ENCODE measurements around the gene CCR9.

Gene CCR9

DNA sequence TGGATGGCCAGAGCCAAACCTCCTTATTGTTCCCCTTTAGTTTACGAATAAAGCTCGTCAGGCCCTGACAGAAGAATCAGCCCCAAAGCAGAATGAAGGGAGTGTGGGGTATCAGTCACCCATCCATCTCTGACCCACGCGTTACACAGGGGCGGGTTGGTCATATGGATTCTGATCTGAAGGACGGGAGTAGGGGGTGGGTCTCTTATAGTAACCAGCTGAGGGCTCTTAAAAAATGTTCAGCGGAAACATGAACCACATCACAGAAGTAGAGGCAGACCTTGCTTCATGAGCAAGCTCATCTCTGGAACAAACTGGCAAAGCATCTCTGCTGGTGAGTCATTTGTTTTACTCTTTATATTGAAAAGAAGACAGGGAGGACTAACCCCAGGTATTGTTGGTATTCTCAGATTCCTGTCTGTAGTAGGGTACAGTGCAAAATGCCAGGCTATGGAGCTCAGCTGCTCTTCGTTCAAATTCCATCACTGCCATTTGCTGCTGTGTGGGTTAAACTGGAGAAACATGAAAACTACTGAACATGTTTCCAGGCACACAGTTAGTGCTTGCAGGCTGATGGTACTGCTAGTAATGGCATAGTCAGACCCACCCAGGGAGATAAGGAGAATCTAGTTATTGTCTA, 57.0 kb downstream of the CCR9 start, which contains the start of gene CXCR6:
TSS of gene CXCR6 (plus strand) at position 258 of the 640 bp plus-strand sequence. CDS start 3,018 bp downstream, outside the sequence.
- DNase-seq (ENCODE audit: low read depth, low spot score) = no peak
- peaks cover 24% of the 10 kb centered on the region for H3K36me3 ChIP-seq (ENCODE audit: insufficient read depth, insufficient read length, low read length)
- TF ChIP-seq SUZ12 (IDR thresholded peaks at IDR 0.05; ENCODE audit: extremely low read depth, insufficient read depth, insufficient read length) (no peak), YY1 (IDR thresholded peaks at IDR 0.05; ENCODE audit: insufficient read depth, insufficient read length) (no peak), ZNF274 (IDR thresholded peaks at IDR 0.05; ENCODE audit: low read depth, low read length) (no peak)

GRCh38 chr3:45944830-45945620, 58.7 kb downstream of the CCR9 start:
- Histone ChIP-seq H3K4me3 (ENCODE audit: insufficient read length, low read depth) (no peak overlapping the region), H3K4me1 (ENCODE audit: insufficient read depth, insufficient read length) (peaks cover 3% of the 10 kb centered on the region), H3K36me3 (ENCODE audit: insufficient read depth, insufficient read length, low read length) (peaks cover 41% of the 10 kb centered on the region), H3K9ac (ENCODE audit: insufficient read length, low read depth) (no peak overlapping the region), H3K27me3 (ENCODE audit: insufficient read depth, insufficient read length) (no peaks in the 10 kb centered on the region), H3K9me3 (ENCODE audit: insufficient read depth, low read length) (no peaks in the 10 kb centered on the region)
- TF ChIP-seq SUZ12 (IDR thresholded peaks at IDR 0.05; ENCODE audit: extremely low read depth, insufficient read depth, insufficient read length) (no peak), ZNF274 (IDR thresholded peaks at IDR 0.05; ENCODE audit: low read depth, low read length) (no peak), YY1 (IDR thresholded peaks at IDR 0.05; ENCODE audit: insufficient read depth, insufficient read length) (no peak)
- no peak for DNase-seq (ENCODE audit: low read depth, low spot score)

More for the DNA sequence above, 57.0 kb downstream of the CCR9 start, which contains the start of gene CXCR6:
- peaks cover 3% of the 10 kb centered on the region for H3K4me1 ChIP-seq (ENCODE audit: insufficient read depth, insufficient read length)
- no peaks in the 10 kb centered on the region for H3K27me3 ChIP-seq (ENCODE audit: insufficient read depth, insufficient read length)
- H3K4me3 ChIP-seq (ENCODE audit: insufficient read length, low read depth) = no peak within 1 kb of the TSS
- no peaks in the 10 kb centered on the region for H3K9me3 ChIP-seq (ENCODE audit: insufficient read depth, low read length)
- no peak within 1 kb of the TSS for H3K9ac ChIP-seq (ENCODE audit: insufficient read length, low read depth)

DNA sequence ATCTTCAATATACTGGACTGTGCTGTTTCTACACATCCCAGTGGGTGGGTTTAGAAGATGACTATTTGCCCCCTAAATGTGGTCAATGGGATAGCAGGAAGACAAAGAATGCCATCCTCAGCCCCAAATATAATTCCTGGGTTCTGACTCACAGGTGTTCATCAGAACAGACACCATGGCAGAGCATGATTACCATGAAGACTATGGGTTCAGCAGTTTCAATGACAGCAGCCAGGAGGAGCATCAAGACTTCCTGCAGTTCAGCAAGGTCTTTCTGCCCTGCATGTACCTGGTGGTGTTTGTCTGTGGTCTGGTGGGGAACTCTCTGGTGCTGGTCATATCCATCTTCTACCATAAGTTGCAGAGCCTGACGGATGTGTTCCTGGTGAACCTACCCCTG, 60.0 kb downstream of the CCR9 start:
- Histone ChIP-seq H3K36me3 (ENCODE audit: insufficient read depth, insufficient read length, low read length) (peaks cover 54% of the 10 kb centered on the region), H3K4me1 (ENCODE audit: insufficient read depth, insufficient read length) (no peaks in the 10 kb centered on the region), H3K9me3 (ENCODE audit: insufficient read depth, low read length) (no peaks in the 10 kb centered on the region), H3K27me3 (ENCODE audit: insufficient read depth, insufficient read length) (no peaks in the 10 kb centered on the region), H3K4me3 (ENCODE audit: insufficient read length, low read depth) (no peak overlapping the region), H3K9ac (ENCODE audit: insufficient read length, low read depth) (no peak overlapping the region)
- TF ChIP-seq ZNF274 (IDR thresholded peaks at IDR 0.05; ENCODE audit: low read depth, low read length) (no peak), YY1 (IDR thresholded peaks at IDR 0.05; ENCODE audit: insufficient read depth, insufficient read length) (no peak), SUZ12 (IDR thresholded peaks at IDR 0.05; ENCODE audit: extremely low read depth, insufficient read depth, insufficient read length) (no peak)
- DNase-seq (ENCODE audit: low read depth, low spot score) = no peak

DNA sequence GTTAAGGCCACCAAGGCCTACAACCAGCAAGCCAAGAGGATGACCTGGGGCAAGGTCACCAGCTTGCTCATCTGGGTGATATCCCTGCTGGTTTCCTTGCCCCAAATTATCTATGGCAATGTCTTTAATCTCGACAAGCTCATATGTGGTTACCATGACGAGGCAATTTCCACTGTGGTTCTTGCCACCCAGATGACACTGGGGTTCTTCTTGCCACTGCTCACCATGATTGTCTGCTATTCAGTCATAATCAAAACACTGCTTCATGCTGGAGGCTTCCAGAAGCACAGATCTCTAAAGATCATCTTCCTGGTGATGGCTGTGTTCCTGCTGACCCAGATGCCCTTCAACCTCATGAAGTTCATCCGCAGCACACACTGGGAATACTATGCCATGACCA, 60.5 kb downstream of the CCR9 start:
- H3K4me1 ChIP-seq (ENCODE audit: insufficient read depth, insufficient read length) = no peaks in the 10 kb centered on the region

GRCh38 chr3:45947361-45947760, 61.0 kb downstream of the CCR9 start:
- H3K27me3 ChIP-seq (ENCODE audit: insufficient read depth, insufficient read length) = no peaks in the 10 kb centered on the region
- H3K4me3 ChIP-seq (ENCODE audit: insufficient read length, low read depth) = no peak overlapping the region
- H3K9me3 ChIP-seq (ENCODE audit: insufficient read depth, low read length) = no peaks in the 10 kb centered on the region
- H3K9ac ChIP-seq (ENCODE audit: insufficient read length, low read depth) = no peak overlapping the region
- TF ChIP-seq ZNF274 (IDR thresholded peaks at IDR 0.05; ENCODE audit: low read depth, low read length) = no peak
- no peak for TF ChIP-seq YY1 (IDR thresholded peaks at IDR 0.05; ENCODE audit: insufficient read depth, insufficient read length)
- no peaks in the 10 kb centered on the region for H3K4me1 ChIP-seq (ENCODE audit: insufficient read depth, insufficient read length)
- H3K36me3 ChIP-seq (ENCODE audit: insufficient read depth, insufficient read length, low read length) = peaks cover 64% of the 10 kb centered on the region
- DNase-seq (ENCODE audit: low read depth, low spot score) = no peak

More for the DNA sequence above, 60.5 kb downstream of the CCR9 start:
- no peak for TF ChIP-seq YY1 (IDR thresholded peaks at IDR 0.05; ENCODE audit: insufficient read depth, insufficient read length)
- no peak for TF ChIP-seq ZNF274 (IDR thresholded peaks at IDR 0.05; ENCODE audit: low read depth, low read length)
- no peak for TF ChIP-seq SUZ12 (IDR thresholded peaks at IDR 0.05; ENCODE audit: extremely low read depth, insufficient read depth, insufficient read length)
- no peak for DNase-seq (ENCODE audit: low read depth, low spot score)
- H3K36me3 ChIP-seq (ENCODE audit: insufficient read depth, insufficient read length, low read length) = peaks cover 59% of the 10 kb centered on the region
- H3K4me3 ChIP-seq (ENCODE audit: insufficient read length, low read depth) = no peak overlapping the region
- no peak overlapping the region for H3K9ac ChIP-seq (ENCODE audit: insufficient read length, low read depth)
- no peaks in the 10 kb centered on the region for H3K27me3 ChIP-seq (ENCODE audit: insufficient read depth, insufficient read length)
- no peaks in the 10 kb centered on the region for H3K9me3 ChIP-seq (ENCODE audit: insufficient read depth, low read length)

DNA sequence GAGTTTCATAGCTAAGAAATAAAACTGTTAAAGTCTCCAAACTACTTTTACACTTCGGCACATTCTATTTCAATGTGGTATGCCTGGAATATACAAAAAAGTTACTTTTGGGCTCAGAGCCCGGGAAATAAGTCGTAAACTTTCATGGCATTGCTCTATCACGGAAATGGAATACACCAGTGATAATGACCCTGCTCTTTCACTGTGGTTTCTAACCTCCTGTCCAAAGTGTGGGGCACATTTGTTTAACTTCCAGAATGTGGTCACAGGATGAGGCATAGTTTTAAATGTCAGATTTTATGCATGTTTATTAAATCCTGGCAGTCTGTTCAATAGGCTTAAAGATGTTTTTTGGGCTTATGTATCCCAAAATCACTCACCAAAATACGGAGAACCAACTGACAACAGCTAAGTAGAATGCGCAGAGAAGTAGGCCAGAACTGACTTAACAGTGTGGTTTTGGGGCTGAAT, 62.0 kb downstream of the CCR9 start:
- H3K9me3 ChIP-seq (ENCODE audit: insufficient read depth, low read length) = no peaks in the 10 kb centered on the region
- no peaks in the 10 kb centered on the region for H3K27me3 ChIP-seq (ENCODE audit: insufficient read depth, insufficient read length)
- no peak overlapping the region for H3K9ac ChIP-seq (ENCODE audit: insufficient read length, low read depth)
- TF ChIP-seq ZNF274 (IDR thresholded peaks at IDR 0.05; ENCODE audit: low read depth, low read length) = no peak
- no peak for TF ChIP-seq YY1 (IDR thresholded peaks at IDR 0.05; ENCODE audit: insufficient read depth, insufficient read length)
- TF ChIP-seq SUZ12 (IDR thresholded peaks at IDR 0.05; ENCODE audit: extremely low read depth, insufficient read depth, insufficient read length) = no peak
- peaks cover 74% of the 10 kb centered on the region for H3K36me3 ChIP-seq (ENCODE audit: insufficient read depth, insufficient read length, low read length)
- no peak for DNase-seq (ENCODE audit: low read depth, low spot score)
- H3K4me1 ChIP-seq (ENCODE audit: insufficient read depth, insufficient read length) = no peaks in the 10 kb centered on the region
- no peak overlapping the region for H3K4me3 ChIP-seq (ENCODE audit: insufficient read length, low read depth)

- TF ChIP-seq SUZ12 (IDR thresholded peaks at IDR 0.05; ENCODE audit: extremely low read depth, insufficient read depth, insufficient read length) = no peak
- TF ChIP-seq YY1 (IDR thresholded peaks at IDR 0.05; ENCODE audit: insufficient read depth, insufficient read length) = no peak
- TF ChIP-seq ZNF274 (IDR thresholded peaks at IDR 0.05; ENCODE audit: low read depth, low read length) = no peak
- Histone ChIP-seq H3K4me1 (ENCODE audit: insufficient read depth, insufficient read length) (no peaks in the 10 kb centered on the region), H3K9ac (ENCODE audit: insufficient read length, low read depth) (no peak overlapping the region), H3K9me3 (ENCODE audit: insufficient read depth, low read length) (no peaks in the 10 kb centered on the region), H3K36me3 (ENCODE audit: insufficient read depth, insufficient read length, low read length) (peaks cover 79% of the 10 kb centered on the region), H3K4me3 (ENCODE audit: insufficient read length, low read depth) (no peak overlapping the region), H3K27me3 (ENCODE audit: insufficient read depth, insufficient read length) (no peaks in the 10 kb centered on the region)
- DNase-seq (ENCODE audit: low read depth, low spot score) = no peak
Measured at GRCh38 chr3:45948881-45949280, 62.5 kb downstream of the CCR9 start.

Data from NT2/D1 (cell line).